ENCODE measurements around the gene GABRG3.

Gene GABRG3

GRCh38 chr15:27535445-27536129 is 564.6 kb downstream of the GABRG3 start:
- DNase-seq: no peak

GRCh38 chr15:27538325-27538724 is 567.3 kb downstream of the GABRG3 start:
- no peak for DNase-seq

GRCh38 chr15:27541581-27541980 is 570.6 kb downstream of the GABRG3 start:
- DNase-seq: no peak

GRCh38 chr15:27545494-27546255 is 574.7 kb downstream of the GABRG3 start:
- DNase-seq: no peak

GRCh38 chr15:27549746-27550145 is 578.8 kb downstream of the GABRG3 start:
- no peak for DNase-seq

GRCh38 chr15:27550635-27551034 is 579.7 kb downstream of the GABRG3 start:
- DNase-seq: no peak

- no peak for DNase-seq
Observed at GRCh38 chr15:27561816-27562215, 590.8 kb downstream of the GABRG3 start.

GRCh38 chr15:27563765-27564370 is 592.9 kb downstream of the GABRG3 start:
- no peak for DNase-seq

GRCh38 chr15:27564656-27565055 is 593.7 kb downstream of the GABRG3 start:
- no peak for DNase-seq

GRCh38 chr15:27570746-27571145 is 599.8 kb downstream of the GABRG3 start:
- DNase-seq: no peak

- no peak for DNase-seq
Observed at GRCh38 chr15:27573805-27574485, 603.0 kb downstream of the GABRG3 start.

- DNase-seq: no peak
Observed at GRCh38 chr15:27574541-27575054, 603.6 kb downstream of the GABRG3 start.

GRCh38 chr15:27575521-27575920 is 604.5 kb downstream of the GABRG3 start:
- no peak for DNase-seq

- no peak for DNase-seq
Observed at GRCh38 chr15:27576576-27576975, 605.6 kb downstream of the GABRG3 start.

GRCh38 chr15:27579738-27580137 is 608.8 kb downstream of the GABRG3 start:
- no peak for DNase-seq

- no peak for DNase-seq
Observed at GRCh38 chr15:27582726-27583410, 611.9 kb downstream of the GABRG3 start.

- no peak for DNase-seq
Observed at GRCh38 chr15:27583651-27584050, 612.7 kb downstream of the GABRG3 start.

- no peak for DNase-seq
Observed at GRCh38 chr15:27585041-27585640, 614.2 kb downstream of the GABRG3 start.

GRCh38 chr15:27587810-27588209 is 616.8 kb downstream of the GABRG3 start:
- DNase-seq: no peak

- no peak for DNase-seq
Observed at GRCh38 chr15:27589260-27589659, 618.3 kb downstream of the GABRG3 start.

GRCh38 chr15:27589782-27590181 is 618.8 kb downstream of the GABRG3 start:
- DNase-seq: no peak
